ENCODE measurements around the gene SERPINA12.

DNA sequence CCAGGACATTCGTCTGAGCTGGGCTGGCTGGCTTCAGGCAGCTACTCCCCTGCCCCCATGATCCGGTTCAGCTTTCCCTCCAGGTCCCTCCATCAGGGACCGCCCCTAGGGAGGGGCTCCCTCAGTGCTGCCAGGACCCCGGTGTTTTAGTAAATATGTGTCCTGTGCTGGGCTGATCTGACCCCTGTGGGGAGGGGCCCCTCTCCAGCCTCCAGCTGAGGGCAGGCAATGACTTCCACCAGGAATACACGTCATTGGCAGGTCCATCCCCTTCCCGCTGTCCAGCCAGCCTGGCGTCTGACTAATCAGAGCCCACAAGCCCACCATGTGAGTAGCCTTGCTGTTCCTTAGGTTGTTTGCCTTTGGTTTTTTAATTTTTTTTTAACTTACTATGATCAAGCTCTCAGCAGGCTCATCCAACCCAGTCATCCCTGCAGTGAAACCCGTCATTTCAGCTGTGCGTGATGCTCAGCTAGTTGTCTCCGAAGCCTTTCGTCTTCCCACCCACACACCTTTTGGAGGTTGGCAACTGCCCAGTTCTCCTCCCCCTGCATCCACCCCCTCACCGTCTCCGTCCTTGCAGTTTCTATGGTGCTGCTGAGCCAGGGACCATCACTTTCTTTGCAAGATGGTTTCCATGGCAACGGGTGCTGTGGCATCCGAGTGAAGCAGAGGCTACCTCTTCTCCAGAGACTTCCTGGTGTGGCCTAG lies 36.0 kb upstream of the SERPINA12 start:
- TF ChIP-seq SMC3 (IDR thresholded peaks at IDR 0.05) (no peak), ZC3H11A (IDR thresholded peaks at IDR 0.05) (no peak), HDAC2 (IDR thresholded peaks at IDR 0.05) (no peak), EP300 (IDR thresholded peaks at IDR 0.05) (no peak), POLR2A (IDR thresholded peaks at IDR 0.05; ENCODE audit: low read length) (no peak), RAD21 (conservative IDR thresholded peaks at IDR 0.05 in 1 of 2, IDR thresholded peaks at IDR 0.05 in 1 of 2) (no peak), KDM5A (IDR thresholded peaks at IDR 0.05) (no peak), HOXB5 (CRISPR knock-in tag; IDR thresholded peaks at IDR 0.05) (no peak), CHD4 (IDR thresholded peaks at IDR 0.05; ENCODE audit: borderline replicate concordance) (no peak), JUNB (IDR thresholded peaks at IDR 0.05) (no peak)
- TF ChIP-seq, protein P1, sequence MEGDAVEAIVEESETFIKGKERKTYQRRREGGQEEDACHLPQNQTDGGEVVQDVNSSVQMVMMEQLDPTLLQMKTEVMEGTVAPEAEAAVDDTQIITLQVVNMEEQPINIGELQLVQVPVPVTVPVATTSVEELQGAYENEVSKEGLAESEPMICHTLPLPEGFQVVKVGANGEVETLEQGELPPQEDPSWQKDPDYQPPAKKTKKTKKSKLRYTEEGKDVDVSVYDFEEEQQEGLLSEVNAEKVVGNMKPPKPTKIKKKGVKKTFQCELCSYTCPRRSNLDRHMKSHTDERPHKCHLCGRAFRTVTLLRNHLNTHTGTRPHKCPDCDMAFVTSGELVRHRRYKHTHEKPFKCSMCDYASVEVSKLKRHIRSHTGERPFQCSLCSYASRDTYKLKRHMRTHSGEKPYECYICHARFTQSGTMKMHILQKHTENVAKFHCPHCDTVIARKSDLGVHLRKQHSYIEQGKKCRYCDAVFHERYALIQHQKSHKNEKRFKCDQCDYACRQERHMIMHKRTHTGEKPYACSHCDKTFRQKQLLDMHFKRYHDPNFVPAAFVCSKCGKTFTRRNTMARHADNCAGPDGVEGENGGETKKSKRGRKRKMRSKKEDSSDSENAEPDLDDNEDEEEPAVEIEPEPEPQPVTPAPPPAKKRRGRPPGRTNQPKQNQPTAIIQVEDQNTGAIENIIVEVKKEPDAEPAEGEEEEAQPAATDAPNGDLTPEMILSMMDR (IDR thresholded peaks at IDR 0.05): no peak
- TF ChIP-seq, protein P2, sequence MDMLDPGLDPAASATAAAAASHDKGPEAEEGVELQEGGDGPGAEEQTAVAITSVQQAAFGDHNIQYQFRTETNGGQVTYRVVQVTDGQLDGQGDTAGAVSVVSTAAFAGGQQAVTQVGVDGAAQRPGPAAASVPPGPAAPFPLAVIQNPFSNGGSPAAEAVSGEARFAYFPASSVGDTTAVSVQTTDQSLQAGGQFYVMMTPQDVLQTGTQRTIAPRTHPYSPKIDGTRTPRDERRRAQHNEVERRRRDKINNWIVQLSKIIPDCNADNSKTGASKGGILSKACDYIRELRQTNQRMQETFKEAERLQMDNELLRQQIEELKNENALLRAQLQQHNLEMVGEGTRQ (IDR thresholded peaks at IDR 0.05): no peak
